HG03280 (cell line): ENCODE measurements around the gene TSPAN5.

Experiments
- ATAC-seq: cut with Tn5 transposase; IDR thresholded peaks from one replicate; pipeline ENCODE4 v1.9.1; 2021; ENCODE audit warnings: mild to moderate bottlenecking, moderate library complexity; ENCODE audit not compliant: unreplicated experiment

Gene TSPAN5

DNA sequence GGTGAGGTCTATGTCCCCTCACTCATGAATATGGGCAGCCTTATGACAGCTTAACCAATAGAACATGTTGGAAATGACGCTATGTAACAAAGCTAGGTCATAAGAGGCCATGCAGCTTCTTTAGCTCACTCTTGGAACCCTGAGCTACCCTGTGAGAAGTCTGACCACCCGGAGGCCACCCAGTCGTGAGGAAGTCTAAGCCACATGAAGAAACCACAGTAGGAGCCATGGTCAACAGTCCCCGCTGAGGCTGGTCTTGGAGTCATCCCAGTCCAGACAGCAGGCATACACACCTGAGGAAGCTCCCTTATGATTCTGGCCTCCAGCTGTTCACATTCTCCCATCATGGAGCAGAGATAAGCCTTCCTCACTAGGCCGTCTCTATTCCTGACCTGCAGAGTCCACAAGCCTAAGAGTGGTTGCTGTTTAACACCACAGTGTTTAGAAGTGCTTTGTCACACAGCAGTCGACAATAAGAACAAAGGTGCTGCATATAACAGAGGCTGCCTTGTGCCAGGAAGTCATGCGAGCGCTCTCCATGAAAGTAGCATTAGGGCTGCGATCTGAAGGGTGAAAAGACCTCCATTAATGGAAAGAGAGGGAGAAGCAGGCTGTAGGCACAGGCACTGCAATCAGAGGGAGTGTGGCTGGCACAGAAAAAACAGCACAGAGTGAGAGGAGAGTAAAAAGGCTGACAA, 38.2 kb downstream of the TSPAN5 start:
- ATAC-seq: no peak

DNA sequence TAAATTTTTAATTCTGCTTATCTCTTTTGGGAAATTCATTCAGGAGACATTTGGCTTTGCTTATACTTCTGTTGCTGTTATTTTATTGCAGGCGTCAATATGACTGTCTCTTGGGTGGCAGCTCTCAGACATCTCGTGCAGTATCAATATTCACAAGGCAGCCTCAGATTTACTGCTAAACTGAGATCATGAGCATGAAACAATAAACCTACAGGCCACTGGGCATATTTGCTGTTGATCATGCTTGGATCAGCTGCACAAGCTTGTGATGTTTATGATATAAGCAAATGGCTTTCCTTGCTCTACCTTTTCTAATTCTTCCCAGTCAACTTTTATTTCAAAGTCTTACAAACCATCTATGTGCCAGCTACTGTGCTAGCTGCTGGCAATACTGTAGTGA, 39.2 kb downstream of the TSPAN5 start:
- no peak for ATAC-seq

DNA sequence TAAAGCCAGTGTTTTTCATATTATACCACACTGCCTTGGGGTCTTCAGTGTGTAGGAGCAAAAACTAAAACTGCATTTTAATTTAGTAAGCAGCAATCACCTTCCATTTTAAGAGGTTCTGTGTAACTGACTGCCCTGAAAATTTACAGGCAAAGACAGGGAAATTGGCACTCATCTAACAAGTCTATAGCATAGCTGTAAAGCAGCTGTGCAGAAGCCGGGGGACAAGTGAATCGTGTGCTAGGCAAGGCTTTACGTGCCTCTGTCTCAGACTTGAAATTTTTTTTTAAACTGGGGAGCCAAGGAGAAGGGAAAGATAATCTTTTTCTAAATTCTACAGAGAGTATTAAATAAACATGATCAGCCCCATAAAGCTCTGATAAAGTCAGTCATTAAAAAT, 39.7 kb downstream of the TSPAN5 start:
- ATAC-seq: no peak

DNA sequence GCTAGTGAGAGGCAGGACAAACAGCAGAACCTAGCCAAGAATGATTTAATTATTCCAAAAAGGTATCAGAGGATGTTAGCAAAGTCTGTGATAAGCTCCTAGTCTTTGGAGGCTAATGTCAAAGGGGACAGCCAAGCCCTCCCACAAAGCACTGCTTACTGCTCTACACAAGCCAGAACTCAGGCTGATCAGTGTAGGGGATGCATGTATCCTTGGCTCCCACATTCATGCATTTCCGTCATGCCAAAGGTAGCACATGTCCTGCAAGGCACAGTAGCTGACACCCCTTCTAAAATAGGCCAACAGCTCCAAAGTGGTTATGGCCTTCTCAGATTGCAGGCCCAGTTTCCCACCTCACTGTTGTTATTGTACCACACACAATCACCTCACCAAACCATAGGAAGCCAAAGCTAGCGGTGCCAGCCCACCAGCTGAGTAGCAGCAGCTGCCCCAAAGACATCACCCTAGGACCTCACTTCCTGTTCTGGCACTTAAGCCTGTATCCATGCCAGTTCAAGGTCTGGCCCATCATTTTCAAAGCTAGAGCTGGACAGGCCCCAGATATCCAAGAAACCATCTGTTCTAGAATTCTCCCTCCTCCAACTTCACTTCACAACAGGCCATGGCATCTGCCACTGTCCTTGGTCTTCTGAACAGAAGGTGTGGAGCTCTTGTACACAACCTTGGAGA, 40.9 kb downstream of the TSPAN5 start:
- ATAC-seq: no peak

GRCh38 chr4:98615991-98616390, 42.4 kb downstream of the TSPAN5 start:
- ATAC-seq: no peak

GRCh38 chr4:98614662-98615061, 43.7 kb downstream of the TSPAN5 start:
- ATAC-seq: no peak

- no peak for ATAC-seq
Observed at GRCh38 chr4:98614094-98614493, 44.3 kb downstream of the TSPAN5 start.

DNA sequence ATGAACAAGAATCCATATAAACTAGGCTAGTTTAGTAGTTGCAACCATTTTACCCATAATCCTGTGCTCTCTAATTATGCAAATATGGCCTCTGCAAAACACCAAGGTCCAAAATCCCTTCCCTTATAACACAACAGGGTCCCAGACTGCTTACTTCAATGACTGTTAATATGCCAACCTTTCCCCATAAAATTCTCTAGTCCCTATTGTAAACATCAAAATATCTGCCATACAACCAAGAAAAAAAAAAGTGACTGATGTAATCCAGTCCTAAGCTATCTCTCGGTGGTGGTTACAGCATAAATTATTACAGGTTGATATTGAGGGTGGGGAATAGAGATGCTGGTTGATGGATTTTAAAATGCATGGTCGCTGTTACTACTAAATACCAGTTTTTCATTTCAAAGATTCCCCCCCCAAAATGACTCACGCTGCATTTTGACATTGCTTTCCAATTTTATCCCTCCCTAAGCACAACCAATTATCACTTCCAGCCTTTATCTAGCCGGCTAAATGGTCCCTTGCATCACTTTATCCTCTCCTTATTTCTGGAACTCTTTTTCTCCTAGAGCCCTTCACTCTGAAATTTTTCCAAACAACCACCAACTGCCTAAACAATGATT, 44.8 kb downstream of the TSPAN5 start:
- no peak for ATAC-seq

DNA sequence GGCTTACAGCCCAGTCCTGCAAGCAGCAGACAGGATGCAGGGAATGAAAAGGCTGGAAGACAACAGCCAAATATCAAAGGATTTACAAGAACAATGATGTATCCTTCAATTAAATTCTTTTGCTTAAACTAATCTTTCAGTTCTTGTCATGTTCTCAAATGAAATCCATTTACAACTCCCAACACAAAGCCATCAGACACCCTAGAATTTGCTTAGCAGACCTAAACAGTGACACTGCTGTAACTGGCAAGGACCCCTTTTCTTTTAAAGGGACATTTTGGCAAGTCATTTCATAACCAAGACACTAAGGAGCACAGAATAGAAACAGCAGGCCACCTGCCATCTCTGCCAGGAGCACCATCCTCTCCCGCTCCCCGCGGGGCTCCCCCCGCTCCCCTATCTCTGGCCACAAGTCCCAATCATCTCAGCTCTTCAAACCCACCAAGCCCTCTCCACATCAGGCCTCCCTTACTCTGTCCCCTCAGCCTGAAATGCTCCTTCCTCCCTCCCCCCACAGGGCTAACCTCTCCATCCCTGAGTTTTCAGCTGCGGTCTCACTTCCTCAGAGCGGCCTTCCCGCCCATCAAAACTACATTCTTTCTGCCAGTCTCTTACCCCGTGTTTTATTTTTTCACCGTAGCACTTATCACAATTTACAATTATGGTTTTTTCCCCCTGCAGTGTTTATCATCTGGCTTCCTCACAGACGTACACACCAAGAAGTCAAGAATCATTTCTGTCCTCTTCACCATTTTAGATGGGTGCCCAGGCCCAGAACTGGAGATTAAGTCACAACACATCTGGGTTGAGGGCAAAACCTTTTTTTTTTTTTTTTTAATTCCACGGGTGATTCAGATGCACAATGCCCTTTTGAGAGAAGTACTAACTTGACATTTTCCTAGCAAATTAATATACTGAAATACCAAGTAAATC, 45.8 kb downstream of the TSPAN5 start:
- ATAC-seq: no peak

DNA sequence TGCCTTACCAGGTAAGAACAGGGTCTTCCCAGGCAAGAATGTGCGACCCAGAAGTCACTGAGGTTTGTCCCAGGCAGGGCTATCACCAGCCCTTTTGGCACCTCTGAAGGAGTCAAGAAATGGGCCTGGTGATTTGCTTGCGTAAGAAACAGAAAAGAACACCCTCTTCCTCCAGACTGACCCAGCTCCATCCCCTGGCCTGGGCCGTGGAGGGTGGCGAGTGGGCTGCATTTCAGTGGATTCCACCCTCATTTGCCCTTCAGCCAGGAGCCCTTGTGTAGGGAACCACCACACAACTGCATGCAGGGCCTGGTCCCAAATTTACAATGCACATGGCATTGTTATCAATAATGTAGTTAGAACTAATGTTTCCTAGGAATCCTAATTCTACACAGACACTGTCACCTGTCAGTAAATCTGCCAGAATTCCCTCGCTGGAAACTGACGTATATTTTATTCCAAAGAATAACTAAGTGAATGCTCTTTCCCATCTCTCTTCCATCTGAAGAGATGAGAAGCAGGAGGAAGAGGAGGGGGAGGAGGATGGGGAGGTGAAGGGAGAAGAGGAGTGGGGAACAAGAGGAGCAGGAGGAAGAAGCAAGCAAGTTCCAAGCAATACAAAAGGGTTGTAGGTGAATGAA, 46.6 kb downstream of the TSPAN5 start:
- ATAC-seq: no peak

DNA sequence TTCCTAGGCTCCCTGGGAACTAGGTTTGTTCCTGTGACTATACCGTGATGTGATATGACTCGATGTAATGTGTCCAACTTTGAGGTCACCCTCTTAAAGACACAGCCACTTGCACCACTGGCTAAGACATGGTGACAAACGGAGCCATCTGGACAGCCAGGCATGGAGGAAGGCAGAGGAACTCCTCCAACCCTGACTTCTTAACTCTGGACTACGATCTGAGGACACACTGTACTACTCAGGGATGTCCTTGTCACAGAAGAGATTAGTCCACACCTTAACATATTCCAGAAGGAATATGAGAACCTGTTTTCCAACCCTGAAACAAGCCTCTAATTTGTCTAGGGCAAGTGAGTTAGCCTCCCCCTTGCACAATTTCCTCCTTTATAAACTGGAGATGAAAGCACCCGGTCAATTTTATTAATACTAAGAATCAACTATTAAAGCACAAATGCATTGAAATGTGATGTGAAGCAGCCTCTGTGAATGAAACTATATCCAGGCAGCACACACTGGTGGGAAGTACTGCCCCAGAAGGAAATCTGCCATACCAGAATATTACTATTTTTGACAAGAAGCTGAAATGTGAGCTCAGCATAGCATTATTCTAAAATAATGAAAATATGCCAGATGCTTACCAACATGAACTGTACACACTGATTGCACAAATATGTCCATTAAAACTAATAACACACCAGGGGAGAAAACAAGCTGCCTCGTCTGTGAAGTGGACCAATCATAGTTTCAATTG, 47.3 kb downstream of the TSPAN5 start:
- no peak for ATAC-seq

GRCh38 chr4:98610431-98610830, 48.0 kb downstream of the TSPAN5 start:
- no peak for ATAC-seq

GRCh38 chr4:98609934-98610333, 48.5 kb downstream of the TSPAN5 start:
- ATAC-seq: no peak

DNA sequence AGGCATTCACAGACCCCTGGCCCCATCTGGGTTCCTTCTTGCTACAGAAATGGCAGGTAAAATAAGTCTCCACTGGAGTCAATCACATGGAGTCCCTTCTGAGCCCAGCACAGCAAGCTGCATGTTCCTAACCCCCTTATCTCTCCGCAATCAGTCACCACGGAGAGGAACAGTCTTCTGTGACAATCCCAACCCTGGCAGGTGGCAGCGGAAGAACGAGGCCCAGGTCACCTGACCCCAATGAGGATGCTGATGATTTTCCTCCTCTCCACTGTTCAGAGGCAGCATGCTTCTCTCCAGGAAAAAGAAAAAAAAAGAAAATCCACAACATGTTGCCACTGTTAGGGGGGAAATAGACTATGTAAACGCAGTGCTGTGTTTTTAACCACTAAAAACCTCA, 50.1 kb downstream of the TSPAN5 start:
- no peak for ATAC-seq

- ATAC-seq: no peak
Observed at GRCh38 chr4:98606894-98607293, 51.5 kb downstream of the TSPAN5 start.

- no peak for ATAC-seq
Observed at GRCh38 chr4:98605216-98605615, 53.2 kb downstream of the TSPAN5 start.

- no peak for ATAC-seq
Observed at GRCh38 chr4:98604723-98605122, 53.7 kb downstream of the TSPAN5 start.

GRCh38 chr4:98603683-98604521, 54.5 kb downstream of the TSPAN5 start:
- ATAC-seq: no peak

- no peak for ATAC-seq
Observed at GRCh38 chr4:98602270-98602669, 56.1 kb downstream of the TSPAN5 start.
